Activated CD4-positive, alpha-beta T cell treated with anti-CD3 and anti-CD28 coated beads, Interleukin-2, amount 10 ng/mL, durations not matched to agents 7 days and 5 days (primary cell): Measurements from ENCODE around the gene SLC45A3. TPM values are rescaled to one million over a fixed set of nuclear protein-coding genes. Genes with fewer than 3 reads are reported as not detected.

Experiments used
- CTCF ChIA-PET: fragments of 350-600 bp; sonication (Branson Sonifier 250); formaldehyde crosslinking; loops from one replicate; lab custom pipeline; 2021; ENCODE audit warnings: antibody characterized with exemption; lab: Charles Lee
- POLR2A ChIA-PET: fragments of 350-600 bp; sonication (Branson Sonifier 250); formaldehyde crosslinking; loops from one replicate; lab custom pipeline; 2021; ENCODE audit warnings: antibody characterized with exemption; lab: Charles Lee
- DNase-seq: peaks from one replicate; pipeline ENCODE4 v3.0.0-alpha.2; 2020
- H3K27ac Mint-ChIP-seq: one replicate; pipeline ENCODE4 v1.8.0; 2021; ENCODE audit warnings: mild to moderate bottlenecking, moderate library complexity, mixed read lengths
- H3K27me3 Mint-ChIP-seq: one replicate; pipeline ENCODE4 v1.8.0; 2021; ENCODE audit warnings: mixed read lengths
- H3K36me3 Mint-ChIP-seq: one replicate; pipeline ENCODE4 v1.8.0; 2021; ENCODE audit warnings: low read depth, mixed read lengths
- H3K4me1 Mint-ChIP-seq: one replicate; pipeline ENCODE4 v1.8.0; 2021; ENCODE audit warnings: mixed read lengths
- H3K4me3 Mint-ChIP-seq: one replicate; pipeline ENCODE4 v1.8.0; 2021; ENCODE audit warnings: mild to moderate bottlenecking, moderate library complexity, mixed read lengths
- H3K9me3 Mint-ChIP-seq: one replicate; pipeline ENCODE4 v1.8.0; 2021; ENCODE audit warnings: mixed read lengths
- total RNA-seq, 2 experiments: library from RNA; stranded (reverse); gene quantifications; one replicate each; pipeline ENCODE4 v1.2.3, GENCODE V29; 2021

The SLC45A3 gene
- total RNA-seq, 2 experiments from 2014 or later, result 0.08 TPM; not detected in 1

GRCh38 chr1:205610901-205611466 lies 69.3 kb downstream of the SLC45A3 start:
- H3K9me3 Mint-ChIP-seq, result no peaks in the 10 kb centered on the region
- H3K4me3 Mint-ChIP-seq, result no peak overlapping the region
- DNase-seq, result no peak
- POLR2A ChIA-PET, result no interaction called here
- H3K36me3 Mint-ChIP-seq, result peaks cover 67% of the 10 kb centered on the region
- H3K4me1 Mint-ChIP-seq, result peaks cover 56% of the 10 kb centered on the region
- peak overlapping the region; percentile 68 for H3K27ac Mint-ChIP-seq
- no peaks in the 10 kb centered on the region for H3K27me3 Mint-ChIP-seq
- CTCF ChIA-PET, result interaction anchor here (0.8 kb wide), 1 partner anchor 20 kb away, joined by 3 read pairs; no protein-coding TSS in a partner anchor

- no peaks in the 10 kb centered on the region for H3K9me3 Mint-ChIP-seq
- H3K27me3 Mint-ChIP-seq, result no peaks in the 10 kb centered on the region
- ChIA-PET CTCF (interaction anchor here (1.3 kb wide), 1 partner anchor 10 kb away, joined by 3 read pairs; no protein-coding TSS in a partner anchor), POLR2A (no interaction called here)
- no peak overlapping the region for H3K27ac Mint-ChIP-seq
- H3K4me3 Mint-ChIP-seq, result no peak overlapping the region
- peaks cover 65% of the 10 kb centered on the region for H3K36me3 Mint-ChIP-seq
- peaks cover 53% of the 10 kb centered on the region for H3K4me1 Mint-ChIP-seq
- DNase-seq, result no peak
These were observed 70.3 kb downstream of the SLC45A3 start for GRCh38 chr1:205610036-205610435.

Other genes starting within 250 kb of the SLC45A3 start
- gene BLACAT1, start 224.5 kb downstream of the SLC45A3 start, total RNA-seq, result under 1 TPM; 0.20 to 0.23 TPM
- gene CDK18, start 175.8 kb downstream of the SLC45A3 start, total RNA-seq, result 1 to 10 TPM; 2.9 to 3.5 TPM
- 100 to 1,000 TPM in 1 of 2 experiments, 10 to 100 TPM in 1; 99.4 to 103 TPM for gene ELK4, start 48.5 kb downstream of the SLC45A3 start, total RNA-seq
- gene NUCKS1, start 69.7 kb upstream of the SLC45A3 start, total RNA-seq, result 100 to 1,000 TPM; 218 TPM
- gene RAB29, start 95.0 kb upstream of the SLC45A3 start, total RNA-seq, result 10 to 100 TPM; 51.7 to 54.6 TPM
- 10 to 100 TPM; 10.8 to 12.2 TPM for gene SLC41A1, start 132.7 kb upstream of the SLC45A3 start, total RNA-seq
- gene PM20D1, start 169.6 kb upstream of the SLC45A3 start, total RNA-seq, result 1 to 10 TPM in 1 of 2 experiments, under 1 TPM in 1; 0.94 to 1.0 TPM